Activated CD4-positive, alpha-beta T cell treated with anti-CD3 and anti-CD28 coated beads, Interleukin-2, amount 50 U/mL, for 16 hours (primary cell): ENCODE results near the gene CUL7.
A peak's percentile ranks its signal among the peaks of the same experiment; 100 is the strongest.
"Not testable (repeated sequence)": the region's sequence is repeated elsewhere in the genome, so short reads cannot be mapped to it uniquely, and the experiment has no call there.

Experiments used
- DNase-seq: peaks from one replicate; pipeline ENCODE4 v3.0.0-alpha.2; 2020

The CUL7 gene

GRCh38 chr6:43043310-43043709 lies 10.3 kb downstream of the CUL7 start:
- no peak for DNase-seq

- not testable (repeated sequence) for DNase-seq
These were observed 12.2 kb downstream of the CUL7 start for GRCh38 chr6:43041475-43041874.

- no peak for DNase-seq
These were observed 13.0 kb downstream of the CUL7 start for GRCh38 chr6:43040542-43041257.

- DNase-seq: no peak
These were observed 14.9 kb downstream of the CUL7 start for GRCh38 chr6:43038727-43039126.

GRCh38 chr6:43037706-43038105 lies 15.9 kb downstream of the CUL7 start:
- no peak for DNase-seq

GRCh38 chr6:43037197-43037596 lies 16.5 kb downstream of the CUL7 start:
- DNase-seq: no peak

GRCh38 chr6:43036712-43037111 lies 16.9 kb downstream of the CUL7 start:
- DNase-seq: no peak

GRCh38 chr6:43035495-43036194 lies 18.0 kb downstream of the CUL7 start:
- DNase-seq: no peak

GRCh38 chr6:43034190-43034525 lies 19.5 kb downstream of the CUL7 start:
- no peak for DNase-seq

- DNase-seq: no peak
These were observed 20.0 kb downstream of the CUL7 start for GRCh38 chr6:43033496-43034189.

GRCh38 chr6:43032326-43032725 lies 21.3 kb downstream of the CUL7 start:
- no peak for DNase-seq

- no peak for DNase-seq
These were observed 24.5 kb downstream of the CUL7 start for GRCh38 chr6:43029120-43029519.

GRCh38 chr6:43026365-43026764 lies 27.3 kb downstream of the CUL7 start:
- no peak for DNase-seq

GRCh38 chr6:43024436-43024835 lies 29.2 kb downstream of the CUL7 start:
- DNase-seq: peak; percentile 48

GRCh38 chr6:43021270-43022047 lies 32.2 kb downstream of the CUL7 start, which contains the start of gene RRP36:
RRP36 (plus strand) TSS chr6:43021623; CDS start chr6:43021655, 32 bp downstream.
- peak; percentile 81 for DNase-seq

GRCh38 chr6:43020847-43021246 lies 32.8 kb downstream of the CUL7 start:
- no peak for DNase-seq

GRCh38 chr6:43020052-43020705 lies 33.5 kb downstream of the CUL7 start:
- no peak for DNase-seq

- DNase-seq: no peak
These were observed 34.5 kb downstream of the CUL7 start for GRCh38 chr6:43019152-43019551.

GRCh38 chr6:43016943-43017334 lies 36.7 kb downstream of the CUL7 start:
- DNase-seq: no peak

GRCh38 chr6:43016176-43016942 lies 37.3 kb downstream of the CUL7 start:
- no peak for DNase-seq

- DNase-seq: no peak
These were observed 39.2 kb downstream of the CUL7 start for GRCh38 chr6:43014434-43014909.
